Fibroblast of skin of right biceps (primary cell): ENCODE results near the gene NAGLU.
"Not testable (repeated sequence)": the region's sequence is repeated elsewhere in the genome, so short reads cannot be mapped to it uniquely, and the experiment has no call there.

Experiments used
- DNase-seq: peaks from one replicate; pipeline ENCODE4 v3.0.0-alpha.2; 2013

The NAGLU gene

GRCh38 chr17:42545755-42546505, 9.9 kb downstream of the NAGLU start:
- not testable (repeated sequence) for DNase-seq

GRCh38 chr17:42547001-42547461, 11.0 kb downstream of the NAGLU start:
- no peak for DNase-seq

- no peak for DNase-seq
Measured at GRCh38 chr17:42547698-42548069, 11.6 kb downstream of the NAGLU start.

- DNase-seq, result peak; percentile 59
Measured at GRCh38 chr17:42548070-42548837, 12.2 kb downstream of the NAGLU start.

GRCh38 chr17:42548993-42549755, 13.1 kb downstream of the NAGLU start:
- no peak for DNase-seq

GRCh38 chr17:42552736-42553135, 16.7 kb downstream of the NAGLU start, which contains the start of gene HSD17B1:
Gene HSD17B1 (plus strand): TSS chr17:42552923. CDS start chr17:42552934, 11 bp downstream.
- DNase-seq, result not testable (repeated sequence)

- DNase-seq, result peak; percentile 19
Measured at GRCh38 chr17:42553161-42553818, 17.2 kb downstream of the NAGLU start.

GRCh38 chr17:42553866-42554249, 17.8 kb downstream of the NAGLU start:
- no peak for DNase-seq

- DNase-seq, result peak; percentile 85
Measured at GRCh38 chr17:42554250-42555121, 18.4 kb downstream of the NAGLU start.

GRCh38 chr17:42555122-42555622, 19.1 kb downstream of the NAGLU start:
- no peak for DNase-seq

- not testable (repeated sequence) for DNase-seq
Measured at GRCh38 chr17:42555961-42556617, 20.0 kb downstream of the NAGLU start.

- DNase-seq, result no peak
Measured at GRCh38 chr17:42559075-42559474, 23.0 kb downstream of the NAGLU start.

- DNase-seq, result no peak
Measured at GRCh38 chr17:42560246-42560645, 24.2 kb downstream of the NAGLU start.

GRCh38 chr17:42561897-42562387, 25.9 kb downstream of the NAGLU start, which contains the start of gene COASY:
Gene COASY (plus strand): TSS chr17:42562148. CDS start chr17:42562623, 475 bp downstream.
- peak; percentile 99 for DNase-seq

- DNase-seq, result no peak
Measured at GRCh38 chr17:42562388-42563142, 26.5 kb downstream of the NAGLU start.

GRCh38 chr17:42563143-42563509, 27.1 kb downstream of the NAGLU start:
- DNase-seq, result no peak

- DNase-seq, result no peak
Measured at GRCh38 chr17:42563543-42563942, 27.5 kb downstream of the NAGLU start.

- no peak for DNase-seq
Measured at GRCh38 chr17:42563950-42564349, 27.9 kb downstream of the NAGLU start.

GRCh38 chr17:42564815-42565522, 28.9 kb downstream of the NAGLU start:
- no peak for DNase-seq
